Gastrocnemius medialis (tissue), 4 donors: Measurements from ENCODE around the gene NDUFA11. TPM values are rescaled to one million over a fixed set of nuclear protein-coding genes. Genes with fewer than 3 reads are reported as not detected.

ENCODE experiments used
- ATAC-seq, 2 donors: fragments of 150-250 bp; one replicate each; pipeline ENCODE4 v1.9.1; 2016
- DNase-seq, 2 donors: peaks; one replicate each; pipeline ENCODE4 v3.0.0-alpha.2; 2019
- H3K27ac ChIP-seq, 4 donors: fragments of 200-600 bp; sonication (generic); 1 replicate in 1 of 4; 2 replicates in 3 of 4; pipeline ENCODE4 v1.5.1; 2016 to 2018; ENCODE audit warnings: mild to moderate bottlenecking in 2 of 4, moderate library complexity in 1 of 4
- H3K27me3 ChIP-seq, 3 donors: fragments of 200-600 bp; sonication (generic) in 2 of 3; 1 replicate in 1 of 3; 2 replicates in 2 of 3; pipeline versions ENCODE4 v1.5.1 to v1.6.0; 2016 to 2019; ENCODE audit warnings: mild to moderate bottlenecking in 1 of 3, moderate library complexity in 1 of 3
- H3K36me3 ChIP-seq, 2 donors: fragments of 200-600 bp; sonication (generic) in 1 of 2; one replicate each; pipeline ENCODE4 v1.5.1; 2017 to 2018
- H3K4me1 ChIP-seq, 2 donors: fragments of 200-600 bp; sonication (generic) in 1 of 2; one replicate each; pipeline ENCODE4 v1.5.1; 2016 to 2017; ENCODE audit warnings: mild to moderate bottlenecking in 2 of 2
- H3K4me3 ChIP-seq, 4 donors: fragments of 200-600 bp; sonication (generic) in 3 of 4; 1 replicate in 1 of 4; 2 replicates in 3 of 4; pipeline ENCODE4 v1.5.1; 2016 to 2019; ENCODE audit warnings: mild to moderate bottlenecking in 2 of 4
- H3K9me3 ChIP-seq, 3 donors: fragments of 200-600 bp; sonication (generic) in 2 of 3; 1 replicate in 1 of 3; 2 replicates in 2 of 3; pipeline ENCODE4 v1.5.1; 2016 to 2019
- POLR2A ChIP-seq, 2 donors: fragments of 450-650 bp; IDR thresholded peaks; one replicate each; pipeline ENCODE4 v1.6.1; 2017; ENCODE audit warnings: antibody characterized with exemption in 2 of 2, mild to moderate bottlenecking in 2 of 2, moderate library complexity in 2 of 2
- in situ Hi-C, 4 donors: fragments of 200-750 bp; cut with MboI; loops; one replicate each; pipeline versions ENCODE4 v1.15.0 to v1.8.0; 2017; ENCODE audit warnings: low sequenced_read_pairs in 4 of 4
- intact Hi-C: fragments of 100-400 bp; cut with DNase I; formaldehyde crosslinking; loops from one replicate; pipeline ENCODE4 v1.15.1; 2023; ENCODE audit warnings: low total_unique reads
- total RNA-seq, 4 donors: library from RNA; depleted of rRNA; stranded (reverse); fragments of >200 nt; gene quantifications; one replicate each; pipeline versions ENCODE4 v1.1.0 to v1.2.3, GENCODE V29; 2016
- TF ChIP-seq, protein P1 (sequence below), 5 experiments: fragments of 450-650 bp in 3 of 5; fragments of 200-600 bp in 2 of 5; sonication (generic) in 2 of 5; IDR thresholded peaks in 4 of 5; conservative IDR thresholded peaks in 1 of 5; 1 replicate in 4 of 5; 2 replicates in 1 of 5; pipeline ENCODE4 v1.5.1; 2016 to 2019; ENCODE audit warnings: antibody characterized with exemption in 5 of 5, mild to moderate bottlenecking in 3 of 5, moderate library complexity in 3 of 5

NDUFA11 gene
- total RNA-seq, 4 donors from 2014 or later, result 190 to 349 (median 221) TPM

DNA sequence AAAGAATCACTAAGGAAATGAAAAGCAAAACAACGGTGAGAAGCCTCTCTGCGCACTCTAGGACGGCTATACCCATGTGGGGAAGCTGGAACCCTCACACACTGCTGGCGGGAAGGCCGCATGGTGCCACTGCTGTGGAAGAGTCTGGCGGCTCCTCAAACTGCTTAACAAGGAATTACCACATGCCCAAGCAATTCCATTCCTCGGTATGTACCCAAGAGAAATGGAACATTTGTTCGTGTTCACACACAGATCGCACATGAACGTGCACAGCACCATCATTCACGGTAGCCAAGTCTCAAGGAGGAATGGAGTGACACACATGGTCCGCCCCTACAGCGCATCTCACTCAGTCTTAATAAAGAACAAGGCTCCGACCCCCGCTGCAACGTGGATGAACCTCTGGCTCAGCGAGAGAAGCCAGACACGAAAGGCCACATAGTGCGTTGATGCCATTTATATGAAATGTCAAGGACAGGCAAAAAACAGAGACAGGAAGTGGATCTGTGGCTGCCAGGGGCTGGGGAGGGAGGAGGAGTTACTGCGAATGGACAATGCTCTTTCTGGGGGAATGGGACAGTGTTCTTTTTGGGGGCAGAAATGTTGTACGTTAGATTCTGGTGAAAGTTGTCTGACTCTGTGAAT, 18.0 kb upstream of the NDUFA11 start:
- intact Hi-C loops, result no loop called here
- no peak for TF ChIP-seq POLR2A (IDR thresholded peaks at IDR 0.05)
- TF ChIP-seq, protein P1, sequence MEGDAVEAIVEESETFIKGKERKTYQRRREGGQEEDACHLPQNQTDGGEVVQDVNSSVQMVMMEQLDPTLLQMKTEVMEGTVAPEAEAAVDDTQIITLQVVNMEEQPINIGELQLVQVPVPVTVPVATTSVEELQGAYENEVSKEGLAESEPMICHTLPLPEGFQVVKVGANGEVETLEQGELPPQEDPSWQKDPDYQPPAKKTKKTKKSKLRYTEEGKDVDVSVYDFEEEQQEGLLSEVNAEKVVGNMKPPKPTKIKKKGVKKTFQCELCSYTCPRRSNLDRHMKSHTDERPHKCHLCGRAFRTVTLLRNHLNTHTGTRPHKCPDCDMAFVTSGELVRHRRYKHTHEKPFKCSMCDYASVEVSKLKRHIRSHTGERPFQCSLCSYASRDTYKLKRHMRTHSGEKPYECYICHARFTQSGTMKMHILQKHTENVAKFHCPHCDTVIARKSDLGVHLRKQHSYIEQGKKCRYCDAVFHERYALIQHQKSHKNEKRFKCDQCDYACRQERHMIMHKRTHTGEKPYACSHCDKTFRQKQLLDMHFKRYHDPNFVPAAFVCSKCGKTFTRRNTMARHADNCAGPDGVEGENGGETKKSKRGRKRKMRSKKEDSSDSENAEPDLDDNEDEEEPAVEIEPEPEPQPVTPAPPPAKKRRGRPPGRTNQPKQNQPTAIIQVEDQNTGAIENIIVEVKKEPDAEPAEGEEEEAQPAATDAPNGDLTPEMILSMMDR (IDR thresholded peaks at IDR 0.05 in 4 of 5, conservative IDR thresholded peaks at IDR 0.05 in 1 of 5), result no peak

DNA sequence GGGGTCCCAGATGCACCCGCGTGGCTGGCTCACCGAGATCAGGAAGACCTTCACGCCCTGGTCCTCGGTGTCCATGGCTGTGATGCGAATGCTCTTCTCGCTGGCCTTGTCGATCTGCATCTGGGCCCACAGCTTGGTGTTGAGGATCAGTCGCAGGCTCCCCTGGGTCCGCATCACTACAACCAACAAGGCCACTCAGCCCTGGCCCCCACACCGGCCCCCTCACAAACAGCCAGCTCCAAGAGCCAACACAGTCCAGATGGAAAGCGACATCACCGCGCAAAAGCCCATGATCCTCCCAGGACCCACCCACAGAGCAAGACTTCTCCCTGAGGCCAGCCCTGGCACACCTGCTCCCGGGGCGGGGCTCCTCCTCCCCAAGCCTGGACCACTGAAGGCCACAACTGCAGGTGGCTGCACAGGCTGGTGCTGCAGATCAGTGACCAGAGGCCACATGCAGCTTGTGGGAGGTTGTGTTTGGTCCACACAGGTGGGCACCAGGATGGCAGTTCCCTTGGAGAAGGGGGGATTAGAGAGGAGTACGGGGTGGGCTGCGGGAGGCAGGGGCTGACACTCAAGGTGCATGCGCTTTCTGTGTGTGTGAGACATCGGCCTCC, 15.0 kb upstream of the NDUFA11 start:
- in situ Hi-C loops (no loop called here), intact Hi-C loops (no loop called here)
- Histone ChIP-seq H3K4me1 (no peaks in the 10 kb centered on the region), H3K9me3 (no peaks in the 10 kb centered on the region), H3K36me3 (peaks cover 0 to 75% of the 10 kb centered on the region in 2 donors), H3K4me3 (no peak overlapping the region), H3K27me3 (no peaks in the 10 kb centered on the region), H3K27ac (no peak overlapping the region)
- DNase-seq (no peak), ATAC-seq (no peak)
- TF ChIP-seq, protein P1 (IDR thresholded peaks at IDR 0.05 in 4 of 5, conservative IDR thresholded peaks at IDR 0.05 in 1 of 5), result no peak
- TF ChIP-seq POLR2A (IDR thresholded peaks at IDR 0.05), result no peak

More for the DNA sequence above, 18.0 kb upstream of the NDUFA11 start:
- peaks cover 0 to 7% of the 10 kb centered on the region in 2 donors for H3K4me1 ChIP-seq
- DNase-seq, result no peak
- no peak for ATAC-seq
- in situ Hi-C loops, result no loop called here
- no peaks in the 10 kb centered on the region for H3K27me3 ChIP-seq
- no peaks in the 10 kb centered on the region for H3K9me3 ChIP-seq
- H3K36me3 ChIP-seq, result peaks cover 0 to 94% of the 10 kb centered on the region in 2 donors
- H3K4me3 ChIP-seq, result no peak overlapping the region
- H3K27ac ChIP-seq, result no peak overlapping the region

DNA sequence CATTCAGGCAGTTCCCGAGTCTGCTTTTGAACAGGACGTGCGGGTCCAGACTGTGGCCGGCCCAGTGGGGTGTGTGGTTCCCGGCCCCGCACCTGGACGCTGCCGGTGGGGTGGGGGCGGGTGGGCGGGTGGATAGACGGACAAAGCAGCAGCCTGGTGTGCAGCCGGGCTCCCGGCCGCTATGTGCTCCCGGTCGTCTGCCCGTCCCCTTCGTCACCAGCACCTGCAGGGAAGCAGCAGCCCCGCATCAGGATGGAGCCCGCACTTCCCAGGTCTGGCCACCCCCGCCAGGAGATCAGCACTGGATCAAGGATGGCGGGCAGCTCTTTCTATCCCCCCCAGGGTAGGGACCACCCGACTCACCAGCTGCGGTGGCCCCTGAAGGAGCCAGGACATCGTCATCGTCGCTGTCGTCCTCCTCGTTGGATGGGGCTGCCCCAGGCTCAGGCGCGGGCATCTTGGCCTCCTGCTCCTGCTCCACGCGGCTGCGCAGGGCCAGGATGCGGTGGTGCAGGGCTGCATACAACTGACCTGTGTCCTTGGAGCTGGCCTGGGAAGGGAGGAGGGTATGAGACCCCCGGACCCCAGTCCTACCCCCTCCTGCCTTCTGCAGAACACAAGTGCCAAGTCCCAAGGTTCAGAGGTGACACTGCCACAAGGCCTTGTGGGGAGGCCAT, 14.0 kb upstream of the NDUFA11 start:
- no peak overlapping the region for H3K27ac ChIP-seq
- H3K36me3 ChIP-seq, result peaks cover 0 to 65% of the 10 kb centered on the region in 2 donors

DNA sequence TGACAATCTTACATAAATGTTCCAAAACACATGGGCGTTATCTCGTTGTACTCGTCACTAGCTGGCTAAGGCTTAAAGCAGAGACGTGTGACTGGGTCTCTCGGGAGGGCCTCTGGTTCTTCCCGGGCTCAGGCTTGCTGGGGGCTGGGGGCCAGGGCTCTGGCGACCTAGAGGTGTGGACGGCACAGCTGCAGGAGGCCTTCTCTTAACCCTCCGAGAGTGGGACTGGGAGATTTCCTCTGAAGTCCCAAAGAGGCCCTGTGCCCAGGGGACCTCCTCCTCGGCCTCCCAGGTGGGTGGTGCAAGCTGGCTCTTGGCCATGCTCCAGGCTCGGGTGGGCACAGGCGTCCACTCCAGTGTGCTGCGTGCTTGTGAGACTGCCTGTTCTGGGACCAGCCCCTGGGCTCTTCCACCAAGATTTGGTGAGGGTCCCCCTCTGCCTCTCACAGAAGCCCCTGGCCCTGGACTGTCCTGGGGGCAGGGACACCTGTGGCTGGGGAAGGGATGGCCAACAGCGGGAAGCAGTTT, 12.7 kb upstream of the NDUFA11 start:
- H3K27me3 ChIP-seq, result no peaks in the 10 kb centered on the region
- no peaks in the 10 kb centered on the region for H3K4me1 ChIP-seq
- H3K9me3 ChIP-seq, result no peaks in the 10 kb centered on the region
- in situ Hi-C loops (no loop called here), intact Hi-C loops (no loop called here)
- H3K27ac ChIP-seq, result no peak overlapping the region
- no peak overlapping the region for H3K4me3 ChIP-seq
- ATAC-seq, result no peak
- no peak for DNase-seq
- no peak for TF ChIP-seq POLR2A (IDR thresholded peaks at IDR 0.05)
- TF ChIP-seq, protein P1 (IDR thresholded peaks at IDR 0.05 in 4 of 5, conservative IDR thresholded peaks at IDR 0.05 in 1 of 5), result no peak
- peaks cover 0 to 51% of the 10 kb centered on the region in 2 donors for H3K36me3 ChIP-seq

More for the DNA sequence above, 14.0 kb upstream of the NDUFA11 start:
- Histone ChIP-seq H3K9me3 (no peaks in the 10 kb centered on the region), H3K4me3 (no peak overlapping the region), H3K27me3 (no peaks in the 10 kb centered on the region), H3K4me1 (no peaks in the 10 kb centered on the region)
- intact Hi-C loops, result no loop called here
- DNase-seq (no peak), ATAC-seq (no peak)
- in situ Hi-C loops, result no loop called here
- TF ChIP-seq POLR2A (IDR thresholded peaks at IDR 0.05), result no peak
- TF ChIP-seq, protein P1 (IDR thresholded peaks at IDR 0.05 in 4 of 5, conservative IDR thresholded peaks at IDR 0.05 in 1 of 5), result no peak
